Left kidney (tissue), 2 donors: Measurements from ENCODE around the gene DAB2IP. TPM values are rescaled to one million over a fixed set of nuclear protein-coding genes. Genes with fewer than 3 reads are reported as not detected.

Experiments used
- DNase-seq: peaks from one replicate; pipeline ENCODE4 v3.0.0-alpha.2; 2013
- polyA plus RNA-seq: library from polyadenylated mRNA; unstranded; fragments of 120-200 nt; gene quantifications from one replicate; pipeline ENCODE4 v1.2.1, GENCODE V29; 2013; ENCODE audit not compliant: insufficient read length

DAB2IP gene
- polyA plus RNA-seq, 1 donor: 42.5 TPM

- DNase-seq: no peak
Measured at GRCh38 chr9:121684381-121685145, 33.1 kb downstream of the DAB2IP start.

- no peak for DNase-seq
Measured at GRCh38 chr9:121685146-121685794, 33.8 kb downstream of the DAB2IP start.

GRCh38 chr9:121685795-121686377 lies 34.5 kb downstream of the DAB2IP start:
- DNase-seq: no peak

GRCh38 chr9:121686930-121687541 lies 35.6 kb downstream of the DAB2IP start:
- DNase-seq: peak; percentile 63

- no peak for DNase-seq
Measured at GRCh38 chr9:121688146-121688680, 36.8 kb downstream of the DAB2IP start.

- DNase-seq: no peak
Measured at GRCh38 chr9:121688681-121689080, 37.2 kb downstream of the DAB2IP start.

- DNase-seq: no peak
Measured at GRCh38 chr9:121689461-121690157, 38.2 kb downstream of the DAB2IP start.

GRCh38 chr9:121690316-121690715 lies 38.9 kb downstream of the DAB2IP start:
- DNase-seq: no peak

GRCh38 chr9:121690766-121691165 lies 39.3 kb downstream of the DAB2IP start:
- no peak for DNase-seq

GRCh38 chr9:121691890-121692289 lies 40.5 kb downstream of the DAB2IP start:
- no peak for DNase-seq

- DNase-seq: no peak
Measured at GRCh38 chr9:121692606-121693387, 41.4 kb downstream of the DAB2IP start.

- DNase-seq: no peak
Measured at GRCh38 chr9:121693388-121693670, 41.9 kb downstream of the DAB2IP start.

- DNase-seq: no peak
Measured at GRCh38 chr9:121694001-121694400, 42.6 kb downstream of the DAB2IP start.

- DNase-seq: no peak
Measured at GRCh38 chr9:121694600-121694999, 43.2 kb downstream of the DAB2IP start.

- no peak for DNase-seq
Measured at GRCh38 chr9:121696930-121697329, 45.5 kb downstream of the DAB2IP start.

GRCh38 chr9:121698627-121699570 lies 47.5 kb downstream of the DAB2IP start:
- peak; percentile 69 for DNase-seq

- DNase-seq: no peak
Measured at GRCh38 chr9:121699571-121700164, 48.2 kb downstream of the DAB2IP start.

- DNase-seq: no peak
Measured at GRCh38 chr9:121700165-121700831, 48.9 kb downstream of the DAB2IP start.

GRCh38 chr9:121700832-121701419 lies 49.5 kb downstream of the DAB2IP start:
- no peak for DNase-seq
